Cardiac fibroblast (primary cell): ENCODE results near the gene TBX18.
A peak's percentile ranks its signal among the peaks of the same experiment; 100 is the strongest.

ENCODE experiments used
- DNase-seq, 2 donors: peaks; one replicate each; pipeline versions ENCODE4 v3.0.0 to v3.0.0-alpha.2; 2010; ENCODE audit warnings: low read depth in 2 of 2
- H3K4me3 ChIP-seq, 2 donors: replicated peaks in 1 of 2; 1 replicate in 1 of 2; 2 replicates in 1 of 2; pipeline ENCODE4 v1.5.1; 2011; ENCODE audit warnings: low read depth in 2 of 2, low read length in 2 of 2, mild to moderate bottlenecking in 2 of 2, moderate library complexity in 1 of 2
- TF ChIP-seq, protein P1 (sequence below): IDR thresholded peaks from one replicate; pipeline ENCODE4 v1.5.1; 2011; ENCODE audit warnings: low read depth, mild to moderate bottlenecking, low read length, inconsistent platforms

The TBX18 gene

GRCh38 chr6:84738996-84739865 is 25.2 kb downstream of the TBX18 start:
- no peak overlapping the region for H3K4me3 ChIP-seq
- TF ChIP-seq, protein P1, sequence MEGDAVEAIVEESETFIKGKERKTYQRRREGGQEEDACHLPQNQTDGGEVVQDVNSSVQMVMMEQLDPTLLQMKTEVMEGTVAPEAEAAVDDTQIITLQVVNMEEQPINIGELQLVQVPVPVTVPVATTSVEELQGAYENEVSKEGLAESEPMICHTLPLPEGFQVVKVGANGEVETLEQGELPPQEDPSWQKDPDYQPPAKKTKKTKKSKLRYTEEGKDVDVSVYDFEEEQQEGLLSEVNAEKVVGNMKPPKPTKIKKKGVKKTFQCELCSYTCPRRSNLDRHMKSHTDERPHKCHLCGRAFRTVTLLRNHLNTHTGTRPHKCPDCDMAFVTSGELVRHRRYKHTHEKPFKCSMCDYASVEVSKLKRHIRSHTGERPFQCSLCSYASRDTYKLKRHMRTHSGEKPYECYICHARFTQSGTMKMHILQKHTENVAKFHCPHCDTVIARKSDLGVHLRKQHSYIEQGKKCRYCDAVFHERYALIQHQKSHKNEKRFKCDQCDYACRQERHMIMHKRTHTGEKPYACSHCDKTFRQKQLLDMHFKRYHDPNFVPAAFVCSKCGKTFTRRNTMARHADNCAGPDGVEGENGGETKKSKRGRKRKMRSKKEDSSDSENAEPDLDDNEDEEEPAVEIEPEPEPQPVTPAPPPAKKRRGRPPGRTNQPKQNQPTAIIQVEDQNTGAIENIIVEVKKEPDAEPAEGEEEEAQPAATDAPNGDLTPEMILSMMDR = no peak
- peak in 1 of 2 donors; percentile 41 for DNase-seq

DNA sequence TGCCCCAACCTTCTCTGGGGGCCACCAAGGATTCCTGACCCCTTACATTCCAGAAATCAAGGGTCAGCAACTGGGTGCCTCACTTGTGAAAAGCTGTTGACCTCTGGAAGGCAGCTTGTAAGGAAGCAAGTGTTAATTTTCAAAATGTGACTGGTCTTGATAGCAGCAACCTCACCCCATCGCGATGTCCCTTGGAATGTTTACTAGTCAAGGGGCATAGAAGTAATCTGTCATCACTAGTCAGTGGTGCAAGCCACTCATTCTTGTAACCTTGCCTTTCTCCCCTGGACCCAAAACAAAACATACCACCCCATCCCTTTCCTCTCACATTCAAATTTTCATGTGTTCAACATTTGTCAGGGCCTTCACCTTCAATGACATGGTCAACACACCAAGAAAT is 30.5 kb downstream of the TBX18 start:
- H3K4me3 ChIP-seq = no peak overlapping the region
- no peak for DNase-seq
- TF ChIP-seq, protein P1 = no peak

DNA sequence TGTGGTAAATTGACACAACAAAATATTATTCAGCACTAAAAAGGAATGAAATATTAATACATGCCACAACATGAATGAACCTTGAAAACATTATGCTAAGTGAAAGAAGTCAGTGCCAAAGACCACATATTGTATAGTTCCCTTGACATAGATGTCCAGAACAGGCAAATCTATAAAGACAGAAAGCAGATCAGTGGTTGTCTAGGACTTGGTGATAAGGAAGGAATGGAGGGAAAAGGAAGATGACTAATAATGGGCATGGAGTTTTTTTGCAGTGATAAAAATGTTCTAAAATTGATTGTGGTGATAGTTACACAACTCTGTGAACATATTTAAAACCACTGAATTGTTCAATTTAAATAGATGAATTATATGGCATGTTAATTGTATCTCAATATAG is 32.5 kb downstream of the TBX18 start:
- TF ChIP-seq, protein P1 = no peak
- DNase-seq = peak in 1 of 2 donors; percentile 26
- no peak overlapping the region for H3K4me3 ChIP-seq

DNA sequence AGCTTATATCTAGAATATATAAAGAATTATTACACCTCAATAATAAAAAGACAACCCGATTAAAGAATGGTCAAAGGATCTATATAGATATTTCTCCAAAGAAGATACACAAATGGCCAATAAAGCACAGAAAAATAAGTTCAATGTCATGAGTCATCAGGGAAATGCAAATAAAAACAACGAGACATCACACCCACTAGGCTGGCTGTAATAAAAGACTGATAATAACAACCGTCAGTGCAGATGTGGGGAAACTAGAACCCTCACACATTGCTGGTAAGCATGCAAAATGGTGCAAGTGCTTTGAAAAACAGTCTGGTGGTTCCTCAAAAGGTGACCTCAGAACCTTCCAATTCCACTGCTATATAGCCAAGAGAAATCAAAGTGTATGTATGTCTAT is 33.0 kb downstream of the TBX18 start:
- H3K4me3 ChIP-seq = no peak overlapping the region
- TF ChIP-seq, protein P1 = no peak
- peak in 1 of 2 donors; percentile 22 for DNase-seq

GRCh38 chr6:84728602-84729001 is 35.8 kb downstream of the TBX18 start:
- no peak overlapping the region for H3K4me3 ChIP-seq
- TF ChIP-seq, protein P1 = peak; percentile 55
- DNase-seq = peak; percentile 40 to 61

GRCh38 chr6:84719152-84719551 is 45.2 kb downstream of the TBX18 start:
- DNase-seq = no peak
- no peak overlapping the region for H3K4me3 ChIP-seq
- TF ChIP-seq, protein P1 = no peak
